ENCODE measurements around the gene NCAPG.

GRCh38 chr4:17823871-17824669 is 13.3 kb downstream of the NCAPG start:
- TF ChIP-seq CTCF (IDR thresholded peaks at IDR 0.05) (no peak), POLR2A (IDR thresholded peaks at IDR 0.05) (no peak)

Measured in body of pancreas (tissue), 4 donors.